Thyroid gland (tissue), 4 donors: ENCODE results near the gene SLC25A23. TPM values are rescaled to one million over a fixed set of nuclear protein-coding genes. Genes with fewer than 3 reads are reported as not detected.
"Not testable (repeated sequence)": the region's sequence is repeated elsewhere in the genome, so short reads cannot be mapped to it uniquely, and the experiment has no call there.

Source experiments
- DNase-seq, 2 donors: peaks; one replicate each; pipeline ENCODE4 v3.0.0-alpha.2; 2019
- H3K27ac ChIP-seq, 3 donors: fragments of 200-600 bp; sonication (generic); 1 replicate in 2 of 3; 2 replicates in 1 of 3; pipeline ENCODE4 v1.5.1; 2016 to 2019; ENCODE audit warnings: mild to moderate bottlenecking in 1 of 3, moderate library complexity in 1 of 3
- H3K27me3 ChIP-seq: fragments of 200-600 bp; sonication (generic); one replicate; pipeline ENCODE4 v1.5.1; 2019
- H3K36me3 ChIP-seq, 2 donors: fragments of 200-600 bp; sonication (generic); one replicate each; pipeline ENCODE4 v1.5.1; 2016 to 2019
- H3K4me1 ChIP-seq, 2 donors: fragments of 200-600 bp; sonication (generic); one replicate each; pipeline ENCODE4 v1.5.1; 2017 to 2019
- H3K4me3 ChIP-seq, 3 donors: fragments of 200-600 bp; sonication (generic); replicated peaks in 1 of 3; 1 replicate in 2 of 3; 2 replicates in 1 of 3; pipeline ENCODE4 v1.5.1; 2016; ENCODE audit warnings: mild to moderate bottlenecking in 1 of 3
- H3K9me3 ChIP-seq: fragments of 200-600 bp; sonication (generic); one replicate; pipeline ENCODE4 v1.5.1; 2017
- POLR2A ChIP-seq, 2 donors: fragments of 450-650 bp; IDR thresholded peaks; one replicate each; pipeline ENCODE4 v1.6.1; 2017; ENCODE audit warnings: antibody characterized with exemption in 2 of 2, mild to moderate bottlenecking in 2 of 2, moderate library complexity in 1 of 2
- WGBS, 2 donors: methylation state at CpG; one replicate each; pipeline ENCODE4 v1.1.5; 2017; 5-methylcytosine and 5-hydroxymethylcytosine counted together
- intact Hi-C: fragments of 100-400 bp; cut with DNase I; formaldehyde crosslinking; loops from one replicate; pipeline ENCODE4 v1.15.1; 2023
- total RNA-seq, 4 donors: library from RNA; depleted of rRNA; stranded (reverse); fragments of >200 nt; gene quantifications; one replicate each; pipeline ENCODE4 v1.2.3, GENCODE V29; 2016
- TF ChIP-seq, protein P1 (sequence below), 6 experiments: fragments of 200-600 bp in 3 of 6; fragments of 450-650 bp in 3 of 6; sonication (generic) in 3 of 6; IDR thresholded peaks; one replicate each; pipeline ENCODE4 v1.5.1; 2016 to 2019; ENCODE audit warnings: antibody characterized with exemption in 6 of 6, mild to moderate bottlenecking in 2 of 6, inconsistent platforms in 1 of 6, moderate library complexity in 1 of 6

SLC25A23 gene
- total RNA-seq: 100 to 1,000 TPM in 3 of 4 donors, 10 to 100 TPM in 1; 75.2 to 214 (median 152) TPM

DNA sequence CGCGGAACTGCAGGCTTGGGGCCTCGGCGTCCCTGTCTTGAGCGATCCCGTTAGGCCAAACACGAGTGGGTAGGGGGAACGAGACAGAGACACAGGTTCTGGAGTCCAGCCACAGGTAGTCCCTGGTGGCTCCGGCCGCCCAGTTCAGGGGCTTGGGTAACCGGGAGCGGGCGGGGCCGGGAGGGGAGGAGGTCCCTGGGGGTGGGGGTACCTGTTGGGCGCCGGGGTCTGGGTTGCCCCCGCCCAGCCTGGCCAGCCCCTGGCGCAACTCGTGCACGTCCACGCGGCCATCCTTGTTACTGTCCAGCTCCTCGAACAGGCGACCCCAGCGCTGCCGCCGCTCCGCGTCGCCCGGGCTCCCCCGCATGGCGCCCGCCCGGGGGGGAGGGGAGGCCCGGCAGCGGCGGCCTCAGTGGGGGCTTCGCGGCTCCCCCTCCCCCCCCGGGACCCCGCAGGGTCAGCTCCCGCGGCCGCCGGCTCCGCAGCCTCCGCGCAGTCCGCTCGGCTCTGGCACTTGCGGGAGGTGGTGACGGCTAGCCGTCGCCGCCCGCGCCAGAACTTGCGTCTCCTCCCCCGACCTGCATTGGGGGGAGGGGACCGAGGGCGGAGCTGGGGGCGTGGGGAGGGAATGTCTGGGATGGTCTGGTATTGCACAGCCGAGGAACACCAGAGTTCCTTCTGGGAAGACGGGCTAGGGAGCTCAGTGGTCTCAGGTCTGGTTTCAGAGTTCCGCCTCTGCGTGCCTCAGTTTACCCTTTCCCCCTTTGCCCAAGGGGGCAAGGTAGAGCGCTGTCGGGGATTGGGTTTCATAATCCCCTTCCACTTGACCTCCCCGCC lies at the start of gene SLC25A23:
TSS of gene SLC25A23 (minus strand) at position 531 of the 837 bp plus-strand sequence. CDS start at position 367, 164 bp downstream.
- H3K27ac ChIP-seq: peak within 1 kb of the TSS; percentile 68 to 84 (median 78)
- H3K9me3 ChIP-seq: no peaks in the 10 kb centered on the region
- intact Hi-C loops: no loop called here
- TF ChIP-seq, protein P1, sequence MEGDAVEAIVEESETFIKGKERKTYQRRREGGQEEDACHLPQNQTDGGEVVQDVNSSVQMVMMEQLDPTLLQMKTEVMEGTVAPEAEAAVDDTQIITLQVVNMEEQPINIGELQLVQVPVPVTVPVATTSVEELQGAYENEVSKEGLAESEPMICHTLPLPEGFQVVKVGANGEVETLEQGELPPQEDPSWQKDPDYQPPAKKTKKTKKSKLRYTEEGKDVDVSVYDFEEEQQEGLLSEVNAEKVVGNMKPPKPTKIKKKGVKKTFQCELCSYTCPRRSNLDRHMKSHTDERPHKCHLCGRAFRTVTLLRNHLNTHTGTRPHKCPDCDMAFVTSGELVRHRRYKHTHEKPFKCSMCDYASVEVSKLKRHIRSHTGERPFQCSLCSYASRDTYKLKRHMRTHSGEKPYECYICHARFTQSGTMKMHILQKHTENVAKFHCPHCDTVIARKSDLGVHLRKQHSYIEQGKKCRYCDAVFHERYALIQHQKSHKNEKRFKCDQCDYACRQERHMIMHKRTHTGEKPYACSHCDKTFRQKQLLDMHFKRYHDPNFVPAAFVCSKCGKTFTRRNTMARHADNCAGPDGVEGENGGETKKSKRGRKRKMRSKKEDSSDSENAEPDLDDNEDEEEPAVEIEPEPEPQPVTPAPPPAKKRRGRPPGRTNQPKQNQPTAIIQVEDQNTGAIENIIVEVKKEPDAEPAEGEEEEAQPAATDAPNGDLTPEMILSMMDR (IDR thresholded peaks at IDR 0.05): no peak
- peak in 1 of 2 donors; percentile 57 for TF ChIP-seq POLR2A (IDR thresholded peaks at IDR 0.05)
- H3K27me3 ChIP-seq: no peaks in the 10 kb centered on the region
- 0% methylated on average over 7 to 15 of the region's 70 CpGs for WGBS, 2 donors
- H3K36me3 ChIP-seq: peaks cover 7 to 18% of the 10 kb centered on the region in 2 donors
- H3K4me3 ChIP-seq: peak within 1 kb of the TSS; percentile 33 to 79 (median 54)
- peak; percentile 80 to 84 for DNase-seq
- peaks cover under 1 to 10% of the 10 kb centered on the region in 2 donors for H3K4me1 ChIP-seq

GRCh38 chr19:6508028-6508771 lies 48.6 kb upstream of the SLC25A23 start:
- intact Hi-C loops, H3K27me3 ChIP-seq, H3K36me3 ChIP-seq, H3K27ac ChIP-seq, DNase-seq, H3K9me3 ChIP-seq, H3K4me3 ChIP-seq, H3K4me1 ChIP-seq: not testable (repeated sequence)
- 81 to 86% methylated on average over 9 of the region's 9 CpGs for WGBS, 2 donors

DNA sequence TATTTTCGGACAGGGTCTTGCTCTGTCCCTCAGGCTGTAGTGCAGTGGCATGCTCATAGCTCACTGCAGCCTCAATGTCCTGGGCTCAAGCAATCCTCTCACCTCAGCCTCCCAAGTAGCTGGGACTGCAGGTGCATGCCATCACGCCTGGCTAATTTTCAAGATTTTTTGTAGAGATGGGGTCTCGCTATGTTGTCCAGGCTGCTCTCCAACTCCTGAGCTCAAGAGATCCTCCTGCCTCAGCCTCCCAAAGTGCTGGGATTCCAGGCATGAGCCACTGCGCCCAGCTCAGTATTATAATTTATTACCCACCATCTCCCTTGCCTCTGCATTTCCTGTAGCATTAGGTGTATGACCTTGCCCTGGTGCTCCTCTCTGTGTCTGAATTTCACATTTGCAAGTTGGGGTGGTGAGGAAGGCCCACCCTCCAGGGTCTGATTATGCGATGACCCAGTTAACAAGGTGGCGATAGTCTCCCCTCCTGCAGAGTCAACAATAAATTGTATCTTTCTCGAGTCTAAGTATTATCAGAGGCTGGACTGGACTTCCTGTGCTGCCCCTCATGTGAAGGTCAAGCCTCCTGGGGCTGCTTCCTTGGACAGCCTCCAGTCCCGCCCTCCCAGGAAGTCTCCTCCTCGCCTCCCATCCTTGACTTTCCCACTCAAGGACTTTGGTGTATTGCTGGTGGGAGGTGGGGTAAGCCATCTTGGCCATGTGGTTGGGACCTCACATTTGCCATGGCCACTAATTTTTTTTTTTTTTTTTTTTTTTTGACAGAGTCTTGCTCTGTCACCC lies 44.0 kb upstream of the SLC25A23 start:
- peaks cover 19% of the 10 kb centered on the region for H3K27me3 ChIP-seq
- no peak for DNase-seq
- H3K36me3 ChIP-seq: no peaks in the 10 kb centered on the region

DNA sequence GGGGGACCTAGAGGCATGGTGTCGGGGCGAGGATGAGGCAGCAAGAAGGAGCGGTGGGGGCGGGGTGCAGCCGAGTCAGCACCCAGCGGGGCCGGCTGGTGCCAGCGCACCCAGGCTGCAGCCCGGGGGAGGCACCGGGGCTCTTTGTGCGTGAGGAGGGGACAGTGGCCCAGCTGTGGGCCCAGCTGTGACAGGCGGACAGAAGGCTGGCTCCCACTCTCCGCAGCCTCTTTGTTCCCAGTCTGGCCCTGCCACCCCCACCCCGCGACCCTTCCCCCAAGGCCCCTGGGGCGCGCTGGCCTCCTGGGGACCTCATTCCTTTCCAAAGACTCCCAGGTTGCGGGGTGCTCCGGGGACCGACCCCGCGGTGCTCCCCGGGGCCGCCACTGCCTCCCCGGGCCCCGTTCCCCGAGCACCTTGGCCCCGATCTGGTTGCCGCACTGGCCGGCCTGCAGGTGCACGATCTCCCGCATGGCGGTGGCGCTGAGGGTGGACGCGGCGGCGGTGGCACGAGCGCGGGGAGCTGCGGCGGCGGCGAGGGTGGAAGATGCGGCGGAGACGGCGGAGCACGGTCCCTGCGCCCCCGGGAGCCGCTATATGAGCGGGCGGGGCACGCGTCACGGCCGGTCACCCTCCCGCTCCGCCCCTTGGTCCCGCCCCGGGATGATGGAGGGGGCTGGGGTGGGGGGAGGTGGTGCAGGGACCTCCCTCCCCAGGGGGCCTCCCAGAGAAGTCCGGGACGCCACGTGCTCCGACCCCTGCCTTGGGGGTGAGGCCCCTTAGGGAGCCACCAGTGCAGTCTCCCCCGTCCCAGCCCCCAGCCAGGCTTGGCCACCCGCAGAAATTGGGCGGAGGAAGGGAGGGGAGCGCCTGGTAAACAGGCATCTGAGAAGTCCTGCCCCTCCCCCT lies 42.4 kb upstream of the SLC25A23 start, which contains the start of gene TUBB4A:
TSS of gene TUBB4A (minus strand) at position 570 of the 909 bp plus-strand sequence. CDS start at position 473, 97 bp downstream.
- no peak within 1 kb of the TSS for H3K4me3 ChIP-seq
- H3K36me3 ChIP-seq: no peaks in the 10 kb centered on the region
- H3K4me1 ChIP-seq: peaks cover 7 to 10% of the 10 kb centered on the region in 2 donors
- no peak for DNase-seq
- intact Hi-C loops: no loop called here
- TF ChIP-seq, protein P1 (IDR thresholded peaks at IDR 0.05): no peak
- no peak for TF ChIP-seq POLR2A (IDR thresholded peaks at IDR 0.05)
- no peaks in the 10 kb centered on the region for H3K9me3 ChIP-seq
- 5% methylated on average over 9 of the region's 71 CpGs; no CpG with 5 or more reads in 1 of the 2 donors for WGBS, 2 donors
- no peak within 1 kb of the TSS for H3K27ac ChIP-seq
- peaks cover 19% of the 10 kb centered on the region for H3K27me3 ChIP-seq

More for the DNA sequence above, 44.0 kb upstream of the SLC25A23 start:
- Histone ChIP-seq H3K4me1 (peaks cover 7 to 10% of the 10 kb centered on the region in 2 donors), H3K4me3 (no peak overlapping the region), H3K27ac (no peak overlapping the region), H3K9me3 (no peaks in the 10 kb centered on the region)
- WGBS, 2 donors: 77 to 83% methylated on average over 9 of the region's 9 CpGs
- TF ChIP-seq, protein P1 (IDR thresholded peaks at IDR 0.05): no peak
- TF ChIP-seq POLR2A (IDR thresholded peaks at IDR 0.05): no peak
- intact Hi-C loops: no loop called here
